Measurements from ENCODE around the gene CH25H.

The CH25H gene

GRCh38 chr10:89156161-89156835 lies 50.8 kb downstream of the CH25H start:
- no peaks in the 10 kb centered on the region for H3K36me3 ChIP-seq
- H3K27ac ChIP-seq: no peak overlapping the region
- no peaks in the 10 kb centered on the region for H3K27me3 ChIP-seq (ENCODE audit: insufficient read depth, low read depth, severe bottlenecking)
- DNase-seq: no peak
- H3K4me3 ChIP-seq (ENCODE audit: low read depth, low read length): no peak overlapping the region
- H3K9me3 ChIP-seq (ENCODE audit: severe bottlenecking): no peaks in the 10 kb centered on the region
- TF ChIP-seq, protein P1, sequence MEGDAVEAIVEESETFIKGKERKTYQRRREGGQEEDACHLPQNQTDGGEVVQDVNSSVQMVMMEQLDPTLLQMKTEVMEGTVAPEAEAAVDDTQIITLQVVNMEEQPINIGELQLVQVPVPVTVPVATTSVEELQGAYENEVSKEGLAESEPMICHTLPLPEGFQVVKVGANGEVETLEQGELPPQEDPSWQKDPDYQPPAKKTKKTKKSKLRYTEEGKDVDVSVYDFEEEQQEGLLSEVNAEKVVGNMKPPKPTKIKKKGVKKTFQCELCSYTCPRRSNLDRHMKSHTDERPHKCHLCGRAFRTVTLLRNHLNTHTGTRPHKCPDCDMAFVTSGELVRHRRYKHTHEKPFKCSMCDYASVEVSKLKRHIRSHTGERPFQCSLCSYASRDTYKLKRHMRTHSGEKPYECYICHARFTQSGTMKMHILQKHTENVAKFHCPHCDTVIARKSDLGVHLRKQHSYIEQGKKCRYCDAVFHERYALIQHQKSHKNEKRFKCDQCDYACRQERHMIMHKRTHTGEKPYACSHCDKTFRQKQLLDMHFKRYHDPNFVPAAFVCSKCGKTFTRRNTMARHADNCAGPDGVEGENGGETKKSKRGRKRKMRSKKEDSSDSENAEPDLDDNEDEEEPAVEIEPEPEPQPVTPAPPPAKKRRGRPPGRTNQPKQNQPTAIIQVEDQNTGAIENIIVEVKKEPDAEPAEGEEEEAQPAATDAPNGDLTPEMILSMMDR (IDR thresholded peaks at IDR 0.05; ENCODE audit: low read depth, low read length): no peak

Data from WERI-Rb-1 (cell line).